Measurements from ENCODE around the gene ARL14EP.

DNA sequence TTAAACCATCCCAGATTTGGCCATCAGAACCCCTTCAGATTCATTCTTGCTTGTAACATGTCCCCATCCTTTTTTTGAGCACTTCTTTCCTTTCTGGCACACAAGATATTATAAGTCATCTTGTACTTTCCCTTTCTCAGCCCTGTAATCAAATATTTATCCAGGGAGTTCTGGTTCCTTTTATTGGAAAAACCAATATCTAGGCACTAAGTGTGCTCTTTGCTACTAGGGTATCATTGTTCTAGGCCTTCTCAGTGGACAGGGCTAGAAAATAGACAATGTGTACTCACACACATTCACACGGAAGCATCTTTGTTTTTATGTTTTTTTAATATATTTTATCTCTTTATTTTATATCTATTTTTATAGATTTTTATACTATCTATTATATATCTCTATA lies 47.3 kb downstream of the ARL14EP start:
- TF ChIP-seq POLR2AphosphoS5 (IDR thresholded peaks at IDR 0.05) (no peak), POLR2A (IDR thresholded peaks at IDR 0.05) (no peak)

Data from breast epithelium (tissue), 3 donors.